Thoracic aorta (tissue), 2 donors: ENCODE results near the gene RBM7. TPM values are rescaled to one million over a fixed set of nuclear protein-coding genes. Genes with fewer than 3 reads are reported as not detected.

Experiments
- ATAC-seq: fragments of 150-250 bp; one replicate; pipeline ENCODE4 v1.8.0; 2017; ENCODE audit warnings: low read depth; ENCODE audit not compliant: insufficient number of reproducible peaks, low FRiP score
- DNase-seq: peaks from one replicate; pipeline ENCODE4 v3.0.0-alpha.2; 2020; ENCODE audit warnings: low spot score
- H3K27ac ChIP-seq, 2 donors: fragments of 200-600 bp; sonication (generic); 1 replicate in 1 of 2; 2 replicates in 1 of 2; pipeline ENCODE4 v1.5.1; 2016; ENCODE audit warnings: mild to moderate bottlenecking in 2 of 2, moderate library complexity in 2 of 2
- H3K27me3 ChIP-seq: fragments of 200-600 bp; sonication (generic); replicated peaks from 2 replicates; pipeline ENCODE4 v1.6.0; 2016; ENCODE audit warnings: mild to moderate bottlenecking; ENCODE audit not compliant: insufficient read depth
- H3K36me3 ChIP-seq: fragments of 200-600 bp; sonication (generic); one replicate; pipeline ENCODE4 v1.5.1; 2016
- H3K4me1 ChIP-seq, 2 donors: fragments of 200-600 bp; sonication (generic); 1 replicate in 1 of 2; 2 replicates in 1 of 2; pipeline versions ENCODE4 v1.5.1 to v1.6.0; 2016; ENCODE audit warnings: low read depth in 2 of 2, mild to moderate bottlenecking in 1 of 2; ENCODE audit not compliant: control insufficient read depth in 1 of 2
- H3K4me3 ChIP-seq: fragments of 200-600 bp; sonication (generic); 2 replicates; pipeline ENCODE4 v1.5.1; 2016; ENCODE audit warnings: mild to moderate bottlenecking
- H3K9me3 ChIP-seq: fragments of 200-600 bp; sonication (generic); 2 replicates; pipeline ENCODE4 v1.5.1; 2016
- CTCF ChIP-seq: fragments of 200-600 bp; sonication (generic); IDR thresholded peaks from one replicate; pipeline ENCODE4 v1.5.1; 2019; ENCODE audit warnings: antibody characterized with exemption
- total RNA-seq, 2 donors: library from RNA; depleted of rRNA; stranded (reverse); fragments of >200 nt; gene quantifications; one replicate each; pipeline versions ENCODE4 v1.1.0 to v1.2.3, GENCODE V29; 2016

The RBM7 gene
- total RNA-seq, 2 donors from 2014 or later: 10.0 to 39.4 TPM

DNA sequence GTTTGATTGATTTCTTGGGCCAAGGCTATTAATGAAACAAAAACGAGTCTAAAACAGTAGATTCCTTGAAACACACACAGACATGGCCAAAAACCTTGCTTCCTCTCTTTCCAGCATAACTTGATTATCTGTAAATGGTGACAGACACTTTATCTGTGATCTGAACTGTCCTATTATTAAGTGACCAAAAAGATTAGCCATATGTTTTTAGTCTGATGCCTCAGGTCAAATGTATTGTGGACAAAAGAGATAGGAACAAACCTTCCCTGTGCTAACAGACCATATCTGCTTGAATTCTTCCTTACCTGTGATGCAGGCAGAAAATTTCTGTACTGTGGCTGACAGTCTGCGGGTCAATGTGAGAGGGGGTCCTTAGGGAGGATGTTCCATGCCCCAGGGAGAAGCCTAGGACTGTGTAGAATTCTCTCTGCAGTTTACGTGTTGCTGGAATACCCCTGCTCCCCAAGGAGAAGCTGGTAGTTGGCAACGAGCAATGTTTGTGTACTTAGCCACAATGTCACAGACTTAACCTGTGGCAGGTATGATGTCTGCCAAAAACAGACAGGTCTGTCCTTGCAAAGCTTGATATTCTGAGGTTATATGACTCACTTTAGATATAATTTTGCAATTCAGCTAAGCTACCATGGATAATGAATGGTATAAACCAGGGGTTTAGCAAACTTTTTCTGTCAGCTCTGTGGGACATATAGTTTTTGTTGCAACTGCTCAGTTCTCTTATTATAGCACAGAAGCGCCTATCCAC lies 31.4 kb upstream of the RBM7 start:
- Histone ChIP-seq H3K36me3 (no peaks in the 10 kb centered on the region), H3K4me3 (no peak overlapping the region), H3K4me1 (peaks cover 9 to 18% of the 10 kb centered on the region in 2 donors), H3K27ac (no peak overlapping the region), H3K27me3 (no peaks in the 10 kb centered on the region), H3K9me3 (no peaks in the 10 kb centered on the region)
- no peak for TF ChIP-seq CTCF
- ATAC-seq (no peak), DNase-seq (no peak)

DNA sequence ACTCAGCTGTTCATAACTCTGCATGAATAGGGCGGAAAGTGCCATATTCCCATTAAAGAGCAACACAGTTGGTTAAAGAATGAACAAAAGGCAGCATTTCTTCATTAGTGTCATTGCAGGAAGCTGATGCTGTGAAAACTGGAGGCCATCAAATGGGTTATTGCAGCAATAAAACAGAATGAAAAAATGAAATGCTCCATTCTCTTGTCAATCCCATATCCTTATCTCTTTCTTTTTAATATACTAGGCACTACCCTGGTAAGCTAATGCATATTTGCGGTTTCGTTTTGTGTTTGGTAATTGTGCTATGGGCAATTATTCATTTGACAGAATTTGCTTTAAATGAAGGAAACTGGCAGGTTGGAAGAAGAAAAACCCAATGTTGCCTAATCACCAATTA lies 25.4 kb upstream of the RBM7 start:
- peaks cover 4 to 22% of the 10 kb centered on the region in 2 donors for H3K4me1 ChIP-seq
- H3K36me3 ChIP-seq: no peaks in the 10 kb centered on the region
- TF ChIP-seq CTCF: no peak
- DNase-seq (no peak), ATAC-seq (no peak)
- no peak overlapping the region for H3K4me3 ChIP-seq
- H3K9me3 ChIP-seq: no peaks in the 10 kb centered on the region
- no peak overlapping the region for H3K27ac ChIP-seq
- no peaks in the 10 kb centered on the region for H3K27me3 ChIP-seq

DNA sequence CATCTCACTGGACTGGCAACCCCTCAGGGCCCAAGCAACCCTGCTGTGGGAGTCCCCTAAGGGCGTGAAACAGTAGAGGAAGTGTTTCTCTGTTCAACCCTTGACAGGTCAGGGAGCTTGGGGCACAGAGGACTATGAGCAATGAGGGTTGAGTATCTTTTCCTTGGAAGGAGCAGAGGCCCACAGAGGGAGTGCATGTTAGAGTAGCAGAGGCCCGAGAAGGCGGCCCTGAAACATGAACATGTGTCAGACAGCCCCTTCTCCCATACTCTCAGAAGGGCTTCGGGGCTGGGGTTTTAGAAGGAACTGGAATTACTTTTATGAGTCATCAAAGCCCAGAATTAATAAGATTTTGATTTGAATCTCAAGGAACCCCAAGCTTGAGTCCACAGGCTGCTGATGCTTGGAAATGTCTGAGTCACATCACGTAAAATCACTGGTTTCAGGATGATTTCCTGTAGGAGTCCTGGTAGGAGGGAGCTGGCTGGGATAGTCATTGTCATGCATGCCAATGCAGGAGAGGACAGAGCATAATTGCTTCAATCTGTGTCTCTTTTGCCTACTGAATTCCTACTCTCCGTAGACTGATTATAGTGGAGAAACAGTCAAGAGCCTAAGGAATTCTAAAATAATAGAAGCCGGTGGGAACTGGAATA lies 22.7 kb upstream of the RBM7 start:
- Histone ChIP-seq H3K4me1 (peaks cover 4 to 22% of the 10 kb centered on the region in 2 donors), H3K9me3 (no peaks in the 10 kb centered on the region), H3K27me3 (no peaks in the 10 kb centered on the region), H3K4me3 (no peak overlapping the region), H3K27ac (no peak overlapping the region), H3K36me3 (no peaks in the 10 kb centered on the region)
- DNase-seq: no peak
- no peak for ATAC-seq
- no peak for TF ChIP-seq CTCF

- no peak for DNase-seq
- ATAC-seq: no peak
- Histone ChIP-seq H3K4me1 (peaks cover 4 to 19% of the 10 kb centered on the region in 2 donors), H3K4me3 (no peak overlapping the region), H3K36me3 (no peaks in the 10 kb centered on the region), H3K9me3 (no peaks in the 10 kb centered on the region), H3K27ac (no peak overlapping the region), H3K27me3 (no peaks in the 10 kb centered on the region)
- TF ChIP-seq CTCF: no peak
These were observed 20.9 kb upstream of the RBM7 start for GRCh38 chr11:114379394-114380069.

- no peak overlapping the region for H3K4me3 ChIP-seq
- ATAC-seq (no peak), DNase-seq (no peak)
- peaks cover 0 to 8% of the 10 kb centered on the region in 2 donors for H3K4me1 ChIP-seq
- H3K27me3 ChIP-seq: no peaks in the 10 kb centered on the region
- no peaks in the 10 kb centered on the region for H3K9me3 ChIP-seq
- TF ChIP-seq CTCF: no peak
- no peak overlapping the region for H3K27ac ChIP-seq
- no peaks in the 10 kb centered on the region for H3K36me3 ChIP-seq
These were observed 18.0 kb upstream of the RBM7 start for GRCh38 chr11:114382509-114382908.
